DND-41 (cell line): ENCODE measurements around the gene AMH.
A peak's percentile ranks its signal among the peaks of the same experiment; 100 is the strongest.

ENCODE experiments used
- EZH2 ChIP-seq: IDR thresholded peaks from 3 replicates; pipeline ENCODE4 v1.6.1; 2012; ENCODE audit warnings: borderline replicate concordance, low read depth, mild to moderate bottlenecking, moderate library complexity, low read length, inconsistent platforms; ENCODE audit not compliant: severe bottlenecking
- TF ChIP-seq, protein P1 (sequence below): IDR thresholded peaks from 2 replicates; pipeline ENCODE4 v1.5.1; 2012; ENCODE audit warnings: borderline replicate concordance, low read length, moderate library complexity, mild to moderate bottlenecking; ENCODE audit not compliant: poor library complexity, severe bottlenecking; ENCODE audit errors: extremely low read depth

DNA sequence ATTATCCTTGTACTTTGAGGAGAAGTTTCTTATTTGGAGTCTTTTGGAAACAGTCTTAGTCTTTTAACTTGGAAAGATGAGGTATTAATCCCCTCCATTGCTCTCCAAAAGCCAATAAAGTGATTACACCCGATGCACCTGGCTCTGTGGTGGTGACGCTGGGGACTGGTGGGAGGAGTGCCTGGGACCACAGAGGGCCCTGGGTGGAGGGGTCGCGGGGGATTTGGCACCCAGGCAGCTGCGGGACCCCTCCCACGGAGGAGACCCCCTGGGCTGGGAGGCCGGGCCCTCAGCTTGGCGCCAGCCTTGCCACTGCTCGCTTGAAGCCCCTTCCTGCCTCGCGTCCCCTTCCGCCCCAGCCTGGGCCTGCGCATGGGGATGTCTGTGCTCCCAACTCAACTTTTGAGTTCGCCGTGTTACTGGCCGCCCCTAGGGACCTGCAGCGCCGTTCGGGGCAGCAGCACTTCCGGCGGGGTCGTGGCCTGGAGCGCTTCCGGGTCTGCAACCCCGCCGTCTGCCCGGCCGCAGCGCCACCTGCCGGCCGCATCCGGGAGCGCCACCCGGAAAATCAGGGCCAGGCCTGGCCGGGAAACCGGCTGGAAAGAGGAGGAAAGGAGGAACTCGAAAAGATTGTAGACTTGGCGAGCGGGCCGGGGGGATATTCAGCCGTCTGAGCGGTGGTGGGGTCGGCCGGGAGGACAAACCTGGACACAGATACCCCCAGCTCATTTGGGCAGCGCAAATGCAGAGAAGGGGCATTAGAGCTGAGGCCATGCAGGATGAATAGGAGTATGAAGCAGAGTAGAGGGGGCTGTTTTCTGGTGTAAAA lies 24.4 kb downstream of the AMH start:
- TF ChIP-seq, protein P1, sequence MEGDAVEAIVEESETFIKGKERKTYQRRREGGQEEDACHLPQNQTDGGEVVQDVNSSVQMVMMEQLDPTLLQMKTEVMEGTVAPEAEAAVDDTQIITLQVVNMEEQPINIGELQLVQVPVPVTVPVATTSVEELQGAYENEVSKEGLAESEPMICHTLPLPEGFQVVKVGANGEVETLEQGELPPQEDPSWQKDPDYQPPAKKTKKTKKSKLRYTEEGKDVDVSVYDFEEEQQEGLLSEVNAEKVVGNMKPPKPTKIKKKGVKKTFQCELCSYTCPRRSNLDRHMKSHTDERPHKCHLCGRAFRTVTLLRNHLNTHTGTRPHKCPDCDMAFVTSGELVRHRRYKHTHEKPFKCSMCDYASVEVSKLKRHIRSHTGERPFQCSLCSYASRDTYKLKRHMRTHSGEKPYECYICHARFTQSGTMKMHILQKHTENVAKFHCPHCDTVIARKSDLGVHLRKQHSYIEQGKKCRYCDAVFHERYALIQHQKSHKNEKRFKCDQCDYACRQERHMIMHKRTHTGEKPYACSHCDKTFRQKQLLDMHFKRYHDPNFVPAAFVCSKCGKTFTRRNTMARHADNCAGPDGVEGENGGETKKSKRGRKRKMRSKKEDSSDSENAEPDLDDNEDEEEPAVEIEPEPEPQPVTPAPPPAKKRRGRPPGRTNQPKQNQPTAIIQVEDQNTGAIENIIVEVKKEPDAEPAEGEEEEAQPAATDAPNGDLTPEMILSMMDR, result peak; percentile 98
- no peak for TF ChIP-seq EZH2
